K562 (cell line): ENCODE measurements around the gene NUDT1. TPM values are rescaled to one million over a fixed set of nuclear protein-coding genes. Genes with fewer than 3 reads are reported as not detected.

Source experiments
- ATAC-seq: fragments of 200-7000 bp; cut with Tn5 transposase; 3 replicates; pipeline ENCODE4 v1.9.1; 2020; ENCODE audit warnings: moderate library complexity
- BruUV-seq: library from RNA; stranded (reverse); fragments of 400-500 nt; replicated peaks from 2 replicates; lab custom pipeline; 2021; lab: Mats Ljungman, UMichigan
- CTCF ChIA-PET: fragments of 300-600 bp; formaldehyde crosslinking; extraction: SDS; loops from one replicate; lab custom pipeline; 2021; ENCODE audit warnings: low intra/inter-chr PET ratio; lab: Yijun Ruan, JAX
- POLR2A ChIA-PET: fragments of 300-600, 350-650 bp; sonication (Branson Sonifier 250); formaldehyde crosslinking; extraction: SDS; loops from one replicate; lab custom pipeline; 2021; ENCODE audit warnings: antibody characterized with exemption, inconsistent platforms; lab: Yijun Ruan, JAX
- DNase-seq, 4 experiments: peaks; one replicate each; pipeline versions ENCODE4 v3.0.0 to v3.0.0-alpha.2; 2011 to 2018; ENCODE audit warnings: low spot score in 3 of 4, mixed read lengths in 3 of 4; ENCODE audit errors: extremely low read depth in 1 of 4
- FAIRE-seq: peaks from 2 replicates; lab custom pipeline; 2011; peaks lifted over from hg19 to GRCh38; lab: Jason Lieb, UNC
- H2AFZ ChIP-seq: 2 replicates; pipeline ENCODE4 v1.6.0; 2011; ENCODE audit warnings: low read depth, low read length, control low read depth, inconsistent platforms
- H3K27ac ChIP-seq: fragments of 200-600 bp; 3 replicates; pipeline ENCODE4 v1.8.0; 2011; ENCODE audit warnings: low read depth, mild to moderate bottlenecking, control low read depth, inconsistent platforms, low read length, moderate library complexity, mixed read lengths; ENCODE audit errors: extremely low read depth
- H3K27me3 ChIP-seq, 2 experiments: fragments of 300-600 bp in 1 of 2; 2 replicates in 1 of 2; 3 replicates in 1 of 2; pipeline versions ENCODE4 v1.6.0 to v1.8.0; 2011; ENCODE audit warnings: inconsistent platforms in 2 of 2, low read length in 2 of 2, mild to moderate bottlenecking in 1 of 2, mixed read lengths in 1 of 2, moderate library complexity in 1 of 2; ENCODE audit not compliant: control insufficient read depth in 2 of 2, insufficient read depth in 2 of 2
- H3K36me3 ChIP-seq: fragments of 300-600 bp; 3 replicates; pipeline ENCODE4 v1.8.0; 2011; ENCODE audit warnings: mild to moderate bottlenecking, low read length, inconsistent platforms; ENCODE audit not compliant: control insufficient read depth, insufficient read depth
- H3K4me1 ChIP-seq, 2 experiments: fragments of 200-600 bp in 1 of 2; replicated peaks in 1 of 2; 2 replicates in 1 of 2; 3 replicates in 1 of 2; pipeline versions ENCODE4 v1.5.1 to v1.8.0; 2011; ENCODE audit warnings: inconsistent platforms in 2 of 2, low read length in 2 of 2, mild to moderate bottlenecking in 1 of 2, mixed read lengths in 1 of 2, moderate library complexity in 1 of 2; ENCODE audit not compliant: control insufficient read depth in 2 of 2, insufficient read depth in 2 of 2
- H3K4me2 ChIP-seq: 2 replicates; pipeline ENCODE4 v1.6.1; 2011; ENCODE audit warnings: low read length, control low read depth, inconsistent platforms, mixed read lengths; ENCODE audit not compliant: insufficient read depth
- H3K4me3 ChIP-seq: fragments of 200-600 bp; sonication (generic), shearing (Covaris generic); 2 replicates; pipeline ENCODE4 v1.5.1; 2016; ENCODE audit warnings: control low read depth, inconsistent platforms
- H3K79me2 ChIP-seq: fragments of 200-600 bp; 3 replicates; pipeline ENCODE4 v1.8.0; 2011; ENCODE audit warnings: low read length, inconsistent platforms; ENCODE audit not compliant: control insufficient read depth, insufficient read depth
- H3K9ac ChIP-seq, 2 experiments: 2 replicates each; pipeline versions ENCODE4 v1.6.0 to v1.6.1; 2011; ENCODE audit warnings: low read depth in 2 of 2, low read length in 2 of 2, control low read depth in 1 of 2, inconsistent platforms in 1 of 2, mild to moderate bottlenecking in 1 of 2, mixed read lengths in 1 of 2; ENCODE audit not compliant: insufficient read depth in 1 of 2
- H3K9me1 ChIP-seq: one replicate; pipeline ENCODE4 v1.6.0; 2011; ENCODE audit warnings: inconsistent platforms, mild to moderate bottlenecking, low read length, moderate library complexity; ENCODE audit not compliant: control insufficient read depth, insufficient read depth
- H3K9me3 ChIP-seq: replicated peaks from 2 replicates; pipeline ENCODE4 v1.5.1; 2011; ENCODE audit warnings: low read depth, low read length, inconsistent platforms; ENCODE audit not compliant: control insufficient read depth, insufficient read depth
- H4K20me1 ChIP-seq: replicated peaks from 2 replicates; pipeline ENCODE4 v1.6.1; 2011; ENCODE audit warnings: low read length, inconsistent platforms, mixed read lengths; ENCODE audit not compliant: control insufficient read depth, insufficient read depth
- CBX1 ChIP-seq: sonication (generic); IDR thresholded peaks from 2 replicates; pipeline ENCODE4 v1.6.1; 2016; ENCODE audit warnings: antibody characterized with exemption, low read depth, mild to moderate bottlenecking
- CEBPG ChIP-seq, 3 experiments: fragments of 200-800 bp in 1 of 3; sonication (Bioruptor generic) in 1 of 3; sonication (generic) in 1 of 3; formaldehyde crosslinking in 1 of 3; IDR thresholded peaks in 2 of 3; conservative IDR thresholded peaks in 1 of 3; 2 replicates each; pipeline versions ENCODE4 v1.6.1 to v1.8.0; 2016 to 2022; ENCODE audit warnings: missing compliant biosample characterization in 2 of 3, missing genetic modification characterization in 2 of 3, mild to moderate bottlenecking in 1 of 3, missing genetic modification reagents in 1 of 3
- FIP1L1 ChIP-seq: fragments of 200-400 bp; formaldehyde crosslinking; IDR thresholded peaks from 2 replicates; pipeline ENCODE4 v1.6.1; 2018; ENCODE audit warnings: mild to moderate bottlenecking, low read depth, low read length; ENCODE audit not compliant: poor library complexity, severe bottlenecking
- HIVEP1 ChIP-seq: fragments of 250-450 bp; sonication (Bioruptor Pico); IDR thresholded peaks from 2 replicates; pipeline ENCODE4 v1.4.0; 2020; ENCODE audit warnings: mild to moderate bottlenecking
- HNRNPK ChIP-seq: fragments of 200-400 bp; formaldehyde crosslinking; IDR thresholded peaks from one replicate; pipeline ENCODE4 v1.6.1; 2018; ENCODE audit warnings: mild to moderate bottlenecking, low read depth, low read length; ENCODE audit not compliant: poor library complexity, severe bottlenecking
- SIN3A ChIP-seq, 2 experiments: fragments of 150-350 bp in 1 of 2; IDR thresholded peaks; 2 replicates each; pipeline ENCODE4 v1.6.1; 2011 to 2016; ENCODE audit warnings: borderline replicate concordance in 2 of 2, low read depth in 2 of 2, low read length in 2 of 2, mild to moderate bottlenecking in 2 of 2, moderate library complexity in 2 of 2; ENCODE audit not compliant: control insufficient read depth in 1 of 2
- ZFX ChIP-seq: sonication (generic); formaldehyde crosslinking; IDR thresholded peaks from 2 replicates; pipeline ENCODE4 v1.8.0; 2022; ENCODE audit warnings: mild to moderate bottlenecking, missing genetic modification reagents, moderate library complexity
- ZNF143 ChIP-seq: sonication (generic); formaldehyde crosslinking; IDR thresholded peaks from 2 replicates; pipeline ENCODE4 v1.9.0; 2022; ENCODE audit warnings: mild to moderate bottlenecking, missing genetic modification reagents
- ZNF785 ChIP-seq: fragments of 250-450 bp; sonication (Bioruptor Pico); IDR thresholded peaks from 2 replicates; pipeline ENCODE4 v1.4.0; 2020; ENCODE audit warnings: mild to moderate bottlenecking
- WGBS: fragments of 100-300 bp; shearing (Covaris generic); methylation state at CpG from one replicate; pipeline ENCODE4 v1.1.6; 2016; ENCODE audit warnings: low coverage, mixed read lengths; ENCODE audit not compliant: insufficient coverage; ENCODE audit errors: missing lambda C conversion rate; 5-methylcytosine and 5-hydroxymethylcytosine counted together
- in situ Hi-C: fragments of 300-500 bp; cut with MboI; formaldehyde crosslinking; loops from 4 replicates; pipeline ENCODE4 v1.15.0; 2018; ENCODE audit warnings: inconsistent platforms, mixed read lengths
- intact Hi-C: fragments of 100-400 bp; cut with micrococcal nuclease; formaldehyde crosslinking; loops from 2 replicates; pipeline ENCODE4 v1.14.2; 2022
- polyA plus RNA-seq, 8 experiments: library from polyadenylated mRNA; depleted of rRNA in 4 of 8; stranded (reverse) in 5 of 8; unstranded in 3 of 8; fragments of >200 nt; fragmentation: Nextera tagmentation in 2 of 8; fragmentation: Illumina TruSeq in 1 of 8; extraction: Ambion mirVana in 2 of 8; extraction: Trizol in 1 of 8; gene quantifications; 2 replicates each; pipeline versions ENCODE4 v1.2.1 to v1.2.3, GENCODE V29; 2011 to 2014; ENCODE audit warnings: inconsistent platforms in 1 of 8, missing spikeins in 1 of 8
- total RNA-seq, 7 experiments: library from RNA; depleted of rRNA in 6 of 7; stranded (reverse); fragments of >200 nt in 6 of 7; fragmentation: Illumina TruSeq in 2 of 7; extraction: Trizol in 2 of 7; gene quantifications; 2 replicates each; pipeline versions ENCODE4 v1.2.1 to v1.2.3, GENCODE V29; 2011 to 2021; ENCODE audit warnings: low replicate concordance in 1 of 7
- TF ChIP-seq, protein P1 (sequence below): sonication (generic); formaldehyde crosslinking; IDR thresholded peaks from 2 replicates; pipeline ENCODE4 v1.8.0; 2022; ENCODE audit warnings: missing genetic modification reagents, mild to moderate bottlenecking, moderate library complexity, borderline replicate concordance
- TF ChIP-seq, protein P2 (sequence below): fragments of 450-650 bp; IDR thresholded peaks from 2 replicates; pipeline ENCODE4 v1.6.1; 2016; ENCODE audit warnings: borderline replicate concordance
- TF ChIP-seq, protein P3 (sequence below): fragments of 250-450 bp; sonication (Bioruptor Pico); IDR thresholded peaks from 2 replicates; pipeline ENCODE4 v1.4.0; 2020; ENCODE audit warnings: mild to moderate bottlenecking, moderate library complexity

NUDT1 gene
- total and polyA plus RNA-seq, 9 of the 15 experiments (the other 6 are each of a cell fraction or from before 2014, with no cell fraction given): 5.3 to 73.3 (median 29.6) TPM

DNA sequence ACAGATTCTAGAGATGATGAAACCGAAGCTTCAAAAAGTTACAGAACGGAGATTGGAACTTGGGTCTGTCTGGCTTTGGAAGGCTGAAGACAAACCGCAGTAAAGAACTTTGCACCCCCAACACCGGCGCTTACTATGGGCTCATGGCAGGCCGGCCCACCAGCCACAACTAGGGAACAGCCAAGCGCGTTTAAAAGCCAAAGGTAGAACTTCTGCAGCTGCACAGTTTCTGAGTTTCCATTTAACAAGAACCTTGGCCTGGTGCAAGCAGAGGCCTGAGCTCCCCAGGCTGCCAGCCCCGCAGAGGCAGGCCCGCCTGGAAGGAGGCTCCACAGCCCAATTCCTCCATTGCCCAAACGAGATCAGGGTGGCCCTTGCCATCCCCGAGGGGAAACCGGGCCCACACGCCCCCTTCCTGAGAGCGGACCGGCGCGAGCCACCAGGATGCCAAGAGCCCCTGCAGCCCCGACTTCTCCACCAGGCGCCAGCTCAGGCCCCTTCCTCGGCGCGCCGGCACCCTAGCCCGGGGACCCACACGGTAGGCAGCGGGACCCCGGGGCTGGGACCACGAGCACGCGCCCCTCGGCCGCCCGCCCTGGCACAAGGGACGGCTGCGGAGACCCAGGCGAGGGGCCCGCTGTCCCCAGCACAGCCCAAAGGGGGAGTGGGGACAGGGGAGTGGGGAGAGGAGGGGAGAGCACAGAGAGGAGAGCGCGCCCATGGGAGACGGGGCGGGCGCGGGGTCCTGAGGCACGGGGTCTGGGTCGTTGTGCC lies 9.8 kb upstream of the NUDT1 start:
- intact Hi-C loops: no loop called here
- in situ Hi-C loops: no loop called here
- Histone ChIP-seq H3K27me3 (no peaks in the 10 kb centered on the region), H3K9me3 (no peaks in the 10 kb centered on the region), H3K9ac (peak overlapping the region; percentile 86 to 98), H2AFZ (peak overlapping the region; percentile 94), H3K4me3 (peak overlapping the region; percentile 100), H4K20me1 (0 out of 2 replicates have a peak, but pooled peaks cover 2% of the 10 kb centered on the region), H3K4me1 (peaks cover 3 to 17% of the 10 kb centered on the region in 2 experiments; a peak in 3 of 5 replicates), H3K9me1 (no peaks in the 10 kb centered on the region), H3K4me2 (peak overlapping the region; percentile 97), H3K27ac (peak overlapping the region; percentile 79), H3K79me2 (peaks cover 50% of the 10 kb centered on the region), H3K36me3 (peaks cover 66% of the 10 kb centered on the region; the same call in 2 of the 3 replicates)
- DNase-seq (peak in 3 of 4 experiments; percentile 22 to 82 (median 44)), FAIRE-seq (peak; percentile 15), ATAC-seq (peak; percentile 73)
- ChIA-PET CTCF (interaction anchor here (0.5 kb wide), 1 partner anchor 115 kb away, joined by 3 read pairs; no protein-coding TSS in a partner anchor), POLR2A (interaction anchor here (0.6 to 1.8 kb wide), 15 partner anchors 9 to 781 kb away, joined by 3 to 8 read pairs (median 3); partner anchors contain the start of genes EIF3B, MRM2 and NUDT1)
- 2% methylated on average over 19 of the region's 46 CpGs for WGBS
- BruUV-seq: no TSS peak
- TF ChIP-seq CEBPG (CRISPR knock-in tag; IDR thresholded peaks at IDR 0.05): no peak
- peak in 1 of 2 experiments; percentile 21; a peak in 1 of 4 replicates for TF ChIP-seq CEBPG (tag; conservative IDR thresholded peaks at IDR 0.05 in 1 of 2, IDR thresholded peaks at IDR 0.05 in 1 of 2)
- TF ChIP-seq ZNF143 (CRISPR knock-in tag): peak; percentile 21; the same call in 1 of the 2 replicates
- peak; percentile 16 for TF ChIP-seq ZFX (CRISPR knock-in tag)
- peak; percentile 57 for TF ChIP-seq HNRNPK
- peak; percentile 3 for TF ChIP-seq FIP1L1
- TF ChIP-seq, protein P1, sequence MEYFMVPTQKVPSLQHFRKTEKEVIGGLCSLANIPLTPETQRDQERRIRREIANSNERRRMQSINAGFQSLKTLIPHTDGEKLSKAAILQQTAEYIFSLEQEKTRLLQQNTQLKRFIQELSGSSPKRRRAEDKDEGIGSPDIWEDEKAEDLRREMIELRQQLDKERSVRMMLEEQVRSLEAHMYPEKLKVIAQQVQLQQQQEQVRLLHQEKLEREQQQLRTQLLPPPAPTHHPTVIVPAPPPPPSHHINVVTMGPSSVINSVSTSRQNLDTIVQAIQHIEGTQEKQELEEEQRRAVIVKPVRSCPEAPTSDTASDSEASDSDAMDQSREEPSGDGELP (CRISPR knock-in tag): 0 out of 2 replicates have a peak, but pooled peaks have one; percentile 17
- TF ChIP-seq, protein P2, sequence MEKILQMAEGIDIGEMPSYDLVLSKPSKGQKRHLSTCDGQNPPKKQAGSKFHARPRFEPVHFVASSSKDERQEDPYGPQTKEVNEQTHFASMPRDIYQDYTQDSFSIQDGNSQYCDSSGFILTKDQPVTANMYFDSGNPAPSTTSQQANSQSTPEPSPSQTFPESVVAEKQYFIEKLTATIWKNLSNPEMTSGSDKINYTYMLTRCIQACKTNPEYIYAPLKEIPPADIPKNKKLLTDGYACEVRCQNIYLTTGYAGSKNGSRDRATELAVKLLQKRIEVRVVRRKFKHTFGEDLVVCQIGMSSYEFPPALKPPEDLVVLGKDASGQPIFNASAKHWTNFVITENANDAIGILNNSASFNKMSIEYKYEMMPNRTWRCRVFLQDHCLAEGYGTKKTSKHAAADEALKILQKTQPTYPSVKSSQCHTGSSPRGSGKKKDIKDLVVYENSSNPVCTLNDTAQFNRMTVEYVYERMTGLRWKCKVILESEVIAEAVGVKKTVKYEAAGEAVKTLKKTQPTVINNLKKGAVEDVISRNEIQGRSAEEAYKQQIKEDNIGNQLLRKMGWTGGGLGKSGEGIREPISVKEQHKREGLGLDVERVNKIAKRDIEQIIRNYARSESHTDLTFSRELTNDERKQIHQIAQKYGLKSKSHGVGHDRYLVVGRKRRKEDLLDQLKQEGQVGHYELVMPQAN: peak; percentile 34; the same call in 1 of the 2 replicates
- 0 out of 4 replicates have a peak, but pooled peaks of 1 of the 2 experiments have one; percentile 6 for TF ChIP-seq SIN3A (IDR thresholded peaks at IDR 0.05; ENCODE audit: borderline replicate concordance in 2 of 2, control insufficient read depth in 1 of 2, low read depth in 2 of 2, low read length in 2 of 2)
- TF ChIP-seq, protein P3, sequence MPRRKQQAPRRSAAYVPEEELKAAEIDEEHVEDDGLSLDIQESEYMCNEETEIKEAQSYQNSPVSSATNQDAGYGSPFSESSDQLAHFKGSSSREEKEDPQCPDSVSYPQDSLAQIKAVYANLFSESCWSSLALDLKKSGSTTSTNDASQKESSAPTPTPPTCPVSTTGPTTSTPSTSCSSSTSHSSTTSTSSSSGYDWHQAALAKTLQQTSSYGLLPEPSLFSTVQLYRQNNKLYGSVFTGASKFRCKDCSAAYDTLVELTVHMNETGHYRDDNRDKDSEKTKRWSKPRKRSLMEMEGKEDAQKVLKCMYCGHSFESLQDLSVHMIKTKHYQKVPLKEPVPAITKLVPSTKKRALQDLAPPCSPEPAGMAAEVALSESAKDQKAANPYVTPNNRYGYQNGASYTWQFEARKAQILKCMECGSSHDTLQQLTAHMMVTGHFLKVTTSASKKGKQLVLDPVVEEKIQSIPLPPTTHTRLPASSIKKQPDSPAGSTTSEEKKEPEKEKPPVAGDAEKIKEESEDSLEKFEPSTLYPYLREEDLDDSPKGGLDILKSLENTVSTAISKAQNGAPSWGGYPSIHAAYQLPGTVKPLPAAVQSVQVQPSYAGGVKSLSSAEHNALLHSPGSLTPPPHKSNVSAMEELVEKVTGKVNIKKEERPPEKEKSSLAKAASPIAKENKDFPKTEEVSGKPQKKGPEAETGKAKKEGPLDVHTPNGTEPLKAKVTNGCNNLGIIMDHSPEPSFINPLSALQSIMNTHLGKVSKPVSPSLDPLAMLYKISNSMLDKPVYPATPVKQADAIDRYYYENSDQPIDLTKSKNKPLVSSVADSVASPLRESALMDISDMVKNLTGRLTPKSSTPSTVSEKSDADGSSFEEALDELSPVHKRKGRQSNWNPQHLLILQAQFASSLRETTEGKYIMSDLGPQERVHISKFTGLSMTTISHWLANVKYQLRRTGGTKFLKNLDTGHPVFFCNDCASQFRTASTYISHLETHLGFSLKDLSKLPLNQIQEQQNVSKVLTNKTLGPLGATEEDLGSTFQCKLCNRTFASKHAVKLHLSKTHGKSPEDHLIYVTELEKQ: no peak
- TF ChIP-seq ZNF785 (CRISPR knock-in tag): no peak
- TF ChIP-seq HIVEP1 (CRISPR knock-in tag): no peak
- TF ChIP-seq CBX1: 0 out of 2 replicates have a peak, but pooled peaks have one; percentile 2
